GM23338 (cell line): ENCODE data around the gene SLC9A9. TPM values are rescaled to one million over a fixed set of nuclear protein-coding genes. Genes with fewer than 3 reads are reported as not detected.

Experiments used
- ATAC-seq: fragments of 200-7000 bp; cut with Tn5 transposase; 3 replicates; pipeline ENCODE4 v1.9.1; 2020
- DNase-seq: peaks from one replicate; pipeline ENCODE4 v3.0.0-alpha.2; 2015; ENCODE audit warnings: low spot score
- H2AFZ ChIP-seq: fragments of 200-600 bp; sonication (generic); 2 replicates; pipeline ENCODE4 v1.8.0; 2016; ENCODE audit warnings: antibody characterized with exemption, mild to moderate bottlenecking, moderate library complexity
- H3F3A ChIP-seq: fragments of 200-600 bp; sonication (generic); replicated peaks from 2 replicates; pipeline ENCODE4 v1.8.0; 2017; ENCODE audit warnings: antibody characterized with exemption, mixed run types, low read depth
- H3K27ac ChIP-seq: fragments of 200-600 bp; sonication (generic); 2 replicates; pipeline ENCODE4 v1.6.1; 2016; ENCODE audit warnings: low read depth
- H3K27me3 ChIP-seq: fragments of 200-600 bp; sonication (generic); 2 replicates; pipeline ENCODE4 v1.8.0; 2016; ENCODE audit warnings: mild to moderate bottlenecking, mixed run types, moderate library complexity; ENCODE audit not compliant: insufficient read depth
- H3K36me3 ChIP-seq: fragments of 200-600 bp; sonication (generic); 2 replicates; pipeline ENCODE4 v1.8.0; 2016; ENCODE audit warnings: mild to moderate bottlenecking; ENCODE audit not compliant: insufficient read depth
- H3K4me1 ChIP-seq: fragments of 200-600 bp; sonication (generic); 2 replicates; pipeline ENCODE4 v1.8.0; 2016; ENCODE audit warnings: mild to moderate bottlenecking, moderate library complexity; ENCODE audit not compliant: insufficient read depth
- H3K4me2 ChIP-seq: fragments of 200-600 bp; sonication (generic); 2 replicates; pipeline ENCODE4 v1.7.1; 2017; ENCODE audit warnings: mixed run types
- H3K4me3 ChIP-seq: fragments of 200-600 bp; sonication (generic); 2 replicates; pipeline ENCODE4 v1.6.1; 2016; ENCODE audit warnings: mixed run types
- H3K79me2 ChIP-seq: fragments of 200-600 bp; sonication (generic); replicated peaks from 2 replicates; pipeline ENCODE4 v1.8.0; 2017; ENCODE audit warnings: mild to moderate bottlenecking; ENCODE audit not compliant: insufficient read depth
- H3K9me2 ChIP-seq: fragments of 200-600 bp; sonication (generic); 2 replicates; pipeline ENCODE4 v1.8.0; 2017; ENCODE audit not compliant: insufficient read depth
- H4K20me1 ChIP-seq: fragments of 200-600 bp; sonication (generic); replicated peaks from 2 replicates; pipeline ENCODE4 v1.8.0; 2017; ENCODE audit warnings: mild to moderate bottlenecking; ENCODE audit not compliant: insufficient read depth
- H3K27ac Mint-ChIP-seq: 2 replicates; pipeline ENCODE4 v1.8.0; 2020; ENCODE audit warnings: inconsistent platforms, mild to moderate bottlenecking, moderate library complexity, mixed read lengths
- H3K27me3 Mint-ChIP-seq: 3 replicates; pipeline ENCODE4 v1.8.0; 2022; ENCODE audit warnings: low read depth, mild to moderate bottlenecking, moderate library complexity, mixed read lengths, inconsistent platforms; ENCODE audit not compliant: insufficient read depth, poor library complexity
- H3K36me3 Mint-ChIP-seq: 3 replicates; pipeline ENCODE4 v1.8.0; 2021; ENCODE audit warnings: low read depth, mild to moderate bottlenecking, inconsistent platforms, moderate library complexity, mixed read lengths
- H3K4me1 Mint-ChIP-seq: 3 replicates; pipeline ENCODE4 v1.8.0; 2020; ENCODE audit warnings: mild to moderate bottlenecking, inconsistent platforms, mixed read lengths
- H3K4me3 Mint-ChIP-seq: 3 replicates; pipeline ENCODE4 v1.8.0; 2021; ENCODE audit warnings: moderate library complexity, mild to moderate bottlenecking, inconsistent platforms, mixed read lengths
- H3K9me3 Mint-ChIP-seq: 3 replicates; pipeline ENCODE4 v1.8.0; 2020; ENCODE audit warnings: moderate library complexity, mild to moderate bottlenecking, inconsistent platforms, mixed read lengths
- CREB1 ChIP-seq: fragments of 250-450 bp; sonication (Bioruptor Pico); IDR thresholded peaks from 2 replicates; pipeline ENCODE4 v1.5.0; 2020; ENCODE audit warnings: low read depth, mild to moderate bottlenecking, moderate library complexity
- CTCF ChIP-seq, 2 experiments: fragments of 200-600 bp in 1 of 2; sonication (generic) in 1 of 2; conservative IDR thresholded peaks; 2 replicates each; pipeline versions ENCODE4 v1.5.1 to v1.6.1; 2016 to 2017; ENCODE audit warnings: antibody characterized with exemption in 2 of 2, low read depth in 2 of 2, mild to moderate bottlenecking in 2 of 2, moderate library complexity in 1 of 2
- ETS1 ChIP-seq: IDR thresholded peaks from 2 replicates; pipeline ENCODE4 v1.6.1; 2016; ENCODE audit warnings: antibody characterized with exemption
- EZH2 ChIP-seq: fragments of 200-600 bp; sonication (generic); IDR thresholded peaks from one replicate; pipeline ENCODE4 v1.8.0; 2017; ENCODE audit warnings: antibody characterized with exemption, mild to moderate bottlenecking, low read depth; ENCODE audit not compliant: unreplicated experiment
- EZH2phosphoT487 ChIP-seq: fragments of 200-600 bp; sonication (generic); IDR thresholded peaks from one replicate; pipeline ENCODE4 v1.8.1; 2018; ENCODE audit warnings: antibody characterized with exemption; ENCODE audit not compliant: unreplicated experiment
- NANOG ChIP-seq: IDR thresholded peaks from 2 replicates; pipeline ENCODE4 v1.6.1; 2016; ENCODE audit warnings: antibody characterized with exemption, borderline replicate concordance
- POLR2AphosphoS5 ChIP-seq: IDR thresholded peaks from 2 replicates; pipeline ENCODE4 v1.6.1; 2016; ENCODE audit warnings: antibody characterized with exemption, low read depth
- REST ChIP-seq: IDR thresholded peaks from one replicate; pipeline ENCODE4 v1.6.1; 2018; ENCODE audit warnings: antibody characterized with exemption; ENCODE audit not compliant: unreplicated experiment
- STAT1 ChIP-seq: IDR thresholded peaks from one replicate; pipeline ENCODE4 v1.6.1; 2016; ENCODE audit warnings: antibody characterized with exemption; ENCODE audit not compliant: unreplicated experiment
- ZNF114 ChIP-seq: fragments of 250-450 bp; sonication (Bioruptor Pico); IDR thresholded peaks from 2 replicates; pipeline ENCODE4 v1.5.0; 2020; ENCODE audit warnings: mild to moderate bottlenecking, moderate library complexity
- ZNF331 ChIP-seq: fragments of 250-450 bp; sonication (Bioruptor Pico); IDR thresholded peaks from 2 replicates; pipeline ENCODE4 v1.5.0; 2020; ENCODE audit warnings: low read depth, mild to moderate bottlenecking, moderate library complexity
- ZNF462 ChIP-seq: fragments of 250-450 bp; sonication (Bioruptor Pico); IDR thresholded peaks from 2 replicates; pipeline ENCODE4 v1.5.0; 2020; ENCODE audit warnings: mild to moderate bottlenecking, moderate library complexity
- polyA plus RNA-seq: library from polyadenylated mRNA; unstranded; fragments of >200 nt; fragmentation: Nextera tagmentation; extraction: Ambion mirVana; gene quantifications from 2 replicates; pipeline ENCODE4 v1.2.1, GENCODE V29; 2016
- total RNA-seq: library from RNA; depleted of rRNA; stranded (reverse); fragments of >200 nt; shearing (Covaris generic); gene quantifications from 2 replicates; pipeline ENCODE4 v1.2.3, GENCODE V29; 2014

Gene SLC9A9
- total and polyA plus RNA-seq, 2 experiments from 2014 or later, result 1.3 to 1.6 TPM

- Histone ChIP-seq H3F3A (no peaks in the 10 kb centered on the region), H3K4me3 (no peak overlapping the region), H3K36me3 (no peaks in the 10 kb centered on the region), H2AFZ (no peak overlapping the region), H3K4me1 (peaks cover 30% of the 10 kb centered on the region), H4K20me1 (no peaks in the 10 kb centered on the region), H3K9me2 (no peaks in the 10 kb centered on the region), H3K27ac (no peak overlapping the region), H3K4me2 (no peak overlapping the region), H3K27me3 (no peaks in the 10 kb centered on the region), H3K79me2 (no peaks in the 10 kb centered on the region)
- H3K4me1 Mint-ChIP-seq, result peaks cover 34% of the 10 kb centered on the region
- no peak overlapping the region for H3K27ac Mint-ChIP-seq
- peaks cover 4% of the 10 kb centered on the region for H3K27me3 Mint-ChIP-seq
- H3K4me3 Mint-ChIP-seq, result no peak overlapping the region
- H3K9me3 Mint-ChIP-seq, result no peaks in the 10 kb centered on the region
- DNase-seq (no peak), ATAC-seq (no peak)
- TF ChIP-seq POLR2AphosphoS5 (no peak), ETS1 (no peak), ZNF114 (CRISPR knock-in tag) (no peak), ZNF331 (CRISPR knock-in tag) (no peak), EZH2phosphoT487 (no peak), EZH2 (no peak), CREB1 (no peak), ZNF462 (CRISPR knock-in tag) (no peak), REST (no peak), STAT1 (no peak), NANOG (no peak), CTCF (conservative IDR thresholded peaks at IDR 0.05; ENCODE audit: low read depth in 2 of 2) (no peak)
- H3K36me3 Mint-ChIP-seq, result no peaks in the 10 kb centered on the region
These were observed 252.7 kb downstream of the SLC9A9 start for GRCh38 chr3:143595456-143596077.
